CD4-positive, CD25-positive, alpha-beta regulatory T cell (primary cell): ENCODE measurements around the gene CD151. TPM values are rescaled to one million over a fixed set of nuclear protein-coding genes. Genes with fewer than 3 reads are reported as not detected.

Experiments
- ATAC-seq, 2 donors: fragments of 150-1000 bp; cut with Tn5 transposase; one replicate each; pipeline ENCODE4 v1.10.0; 2021; ENCODE audit warnings: low read depth in 2 of 2, moderate number of reproducible peaks in 2 of 2, moderate library complexity in 1 of 2
- DNase-seq, 3 donors: peaks; one replicate each; pipeline versions ENCODE4 v3.0.0 to v3.0.0-alpha.2; 2012 to 2022; ENCODE audit warnings: mixed read lengths in 1 of 3
- H3K27ac ChIP-seq: one replicate; pipeline ENCODE4 v1.7.0; 2013; ENCODE audit warnings: mild to moderate bottlenecking, low read length; ENCODE audit not compliant: insufficient read depth, poor library complexity, severe bottlenecking
- H3K27me3 ChIP-seq: one replicate; pipeline ENCODE4 v1.7.0; 2013; ENCODE audit warnings: low read length; ENCODE audit not compliant: control insufficient read depth, insufficient read depth
- H3K36me3 ChIP-seq: one replicate; pipeline ENCODE4 v1.7.0; 2013; ENCODE audit warnings: mild to moderate bottlenecking, low read length, moderate library complexity; ENCODE audit not compliant: control insufficient read depth, insufficient read depth
- H3K4me1 ChIP-seq: 2 replicates; pipeline ENCODE4 v1.7.0; 2013; ENCODE audit warnings: mild to moderate bottlenecking, low read length; ENCODE audit not compliant: insufficient read depth, control insufficient read depth, poor library complexity, severe bottlenecking
- H3K4me3 ChIP-seq: one replicate; pipeline ENCODE4 v1.7.0; 2013; ENCODE audit warnings: low read depth, mild to moderate bottlenecking, low read length, moderate library complexity
- H3K9me3 ChIP-seq, 2 experiments: 1 replicate in 1 of 2; 2 replicates in 1 of 2; pipeline ENCODE4 v1.7.0; 2013; ENCODE audit warnings: low read length in 2 of 2, mild to moderate bottlenecking in 1 of 2, moderate library complexity in 1 of 2; ENCODE audit not compliant: control insufficient read depth in 2 of 2
- H3K27ac Mint-ChIP-seq, 3 donors: one replicate each; pipeline ENCODE4 v1.8.0; 2020 to 2022; ENCODE audit warnings: mild to moderate bottlenecking in 3 of 3, mixed read lengths in 3 of 3, moderate library complexity in 2 of 3
- H3K27me3 Mint-ChIP-seq: one replicate; pipeline ENCODE4 v1.8.0; 2022; ENCODE audit warnings: mild to moderate bottlenecking, mixed read lengths
- H3K36me3 Mint-ChIP-seq: one replicate; pipeline ENCODE4 v1.8.0; 2020; ENCODE audit warnings: mixed read lengths
- H3K4me1 Mint-ChIP-seq, 4 donors: one replicate each; pipeline ENCODE4 v1.8.0; 2020 to 2022; ENCODE audit warnings: mixed read lengths in 4 of 4, mild to moderate bottlenecking in 1 of 4
- H3K4me3 Mint-ChIP-seq, 4 donors: one replicate each; pipeline ENCODE4 v1.8.0; 2020 to 2022; ENCODE audit warnings: mild to moderate bottlenecking in 4 of 4, mixed read lengths in 4 of 4, moderate library complexity in 3 of 4
- H3K9me3 Mint-ChIP-seq, 7 donors: one replicate each; pipeline ENCODE4 v1.8.0; 2020 to 2022; ENCODE audit warnings: mixed read lengths in 7 of 7, mild to moderate bottlenecking in 3 of 7, moderate library complexity in 2 of 7
- polyA plus RNA-seq, 4 donors: library from polyadenylated mRNA; unstranded; fragments of 300-500 nt; fragmentation: Illumina TruSeq; gene quantifications; one replicate each; pipeline ENCODE4 v1.2.3, GENCODE V29; 2021
- total RNA-seq: library from RNA; stranded (reverse); gene quantifications from one replicate; pipeline ENCODE4 v1.2.3, GENCODE V29; 2022

The CD151 gene
- total and polyA plus RNA-seq, 5 donors from 2014 or later, result 5.5 to 20.7 (median 11.9) TPM

DNA sequence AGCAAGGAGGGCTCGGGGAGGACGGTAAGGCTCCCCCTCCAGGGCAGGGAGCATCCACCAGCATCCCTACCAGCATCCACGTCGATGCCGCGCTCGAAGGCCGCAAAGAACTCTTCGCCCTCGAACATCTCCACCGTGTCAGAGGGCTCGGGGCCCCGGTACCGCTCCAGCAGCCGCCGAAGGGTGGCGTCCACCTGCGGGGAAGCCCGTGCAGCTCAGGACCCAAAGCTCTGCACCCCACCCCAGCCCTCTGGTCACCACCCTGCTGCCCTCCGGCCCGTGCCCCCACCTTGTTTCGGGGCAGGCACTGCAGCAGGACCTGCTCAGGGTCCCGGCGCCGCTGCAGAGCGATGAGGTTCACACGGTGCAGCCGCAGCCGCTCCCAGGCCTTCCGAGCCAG, 32.3 kb upstream of the CD151 start:
- no peaks in the 10 kb centered on the region for H3K27me3 Mint-ChIP-seq
- no peak for DNase-seq
- no peaks in the 10 kb centered on the region for H3K9me3 Mint-ChIP-seq
- H3K4me3 Mint-ChIP-seq, result no peak overlapping the region
- Histone ChIP-seq H3K36me3 (no peaks in the 10 kb centered on the region), H3K27me3 (no peaks in the 10 kb centered on the region), H3K4me1 (peaks cover 54% of the 10 kb centered on the region), H3K9me3 (no peaks in the 10 kb centered on the region), H3K27ac (no peak overlapping the region), H3K4me3 (no peak overlapping the region)
- peaks cover 0 to 28% (median 3%) of the 10 kb centered on the region in 4 donors for H3K4me1 Mint-ChIP-seq
- no peak overlapping the region for H3K27ac Mint-ChIP-seq
- ATAC-seq, result no peak
- H3K36me3 Mint-ChIP-seq, result no peaks in the 10 kb centered on the region

GRCh38 chr11:801097-801780, 31.5 kb upstream of the CD151 start:
- H3K27me3 ChIP-seq, result no peaks in the 10 kb centered on the region
- H3K4me3 Mint-ChIP-seq, result no peak overlapping the region
- H3K36me3 ChIP-seq, result no peaks in the 10 kb centered on the region
- H3K27ac Mint-ChIP-seq, result no peak overlapping the region
- no peaks in the 10 kb centered on the region for H3K36me3 Mint-ChIP-seq
- no peaks in the 10 kb centered on the region for H3K27me3 Mint-ChIP-seq
- peaks cover 50% of the 10 kb centered on the region for H3K4me1 ChIP-seq
- H3K4me3 ChIP-seq, result no peak overlapping the region
- DNase-seq (no peak), ATAC-seq (no peak)
- no peaks in the 10 kb centered on the region for H3K9me3 ChIP-seq
- no peaks in the 10 kb centered on the region for H3K9me3 Mint-ChIP-seq
- no peak overlapping the region for H3K27ac ChIP-seq
- peaks cover 0 to 26% (median 3%) of the 10 kb centered on the region in 4 donors for H3K4me1 Mint-ChIP-seq

DNA sequence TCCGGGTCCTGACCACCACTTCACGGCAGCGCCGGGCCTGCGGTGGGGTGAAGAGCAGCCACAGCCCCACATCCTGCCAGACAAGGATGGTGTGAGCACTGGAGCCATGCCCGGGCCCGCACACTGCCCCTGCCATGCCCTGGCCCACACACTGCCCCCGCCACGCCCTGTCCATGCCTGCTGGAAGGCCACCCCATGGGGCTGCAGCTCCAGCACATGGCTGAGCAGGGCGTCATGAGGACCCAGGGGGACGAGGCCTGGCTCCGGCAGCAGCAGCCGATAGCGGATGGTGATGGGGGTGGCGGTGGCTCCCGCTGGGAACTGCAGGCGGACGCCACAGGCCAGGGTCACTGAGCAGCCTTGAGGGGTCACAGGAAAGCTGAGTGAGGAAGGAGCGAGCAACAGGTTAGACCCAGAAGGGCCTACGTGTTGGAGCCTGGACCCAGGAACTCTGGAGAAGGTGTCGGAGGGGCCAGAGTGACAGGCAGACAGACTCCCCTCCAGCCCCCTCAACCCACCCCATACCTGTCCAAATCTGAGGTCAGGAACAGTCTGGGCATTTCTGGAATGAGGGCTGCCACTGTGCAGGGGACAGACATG, 30.6 kb upstream of the CD151 start:
- DNase-seq (no peak), ATAC-seq (no peak)
- H3K9me3 Mint-ChIP-seq, result no peaks in the 10 kb centered on the region
- Histone ChIP-seq H3K36me3 (no peaks in the 10 kb centered on the region), H3K9me3 (no peaks in the 10 kb centered on the region), H3K4me3 (no peak overlapping the region), H3K27me3 (no peaks in the 10 kb centered on the region), H3K27ac (no peak overlapping the region), H3K4me1 (peaks cover 41% of the 10 kb centered on the region)
- no peak overlapping the region for H3K4me3 Mint-ChIP-seq
- no peak overlapping the region for H3K27ac Mint-ChIP-seq
- no peaks in the 10 kb centered on the region for H3K36me3 Mint-ChIP-seq
- peaks cover 0 to 18% (median 2%) of the 10 kb centered on the region in 4 donors for H3K4me1 Mint-ChIP-seq
- no peaks in the 10 kb centered on the region for H3K27me3 Mint-ChIP-seq

- Mint-ChIP-seq H3K27me3 (no peaks in the 10 kb centered on the region), H3K4me3 (peak overlapping the region in 2 of 4 donors; percentile 26 to 61), H3K36me3 (no peaks in the 10 kb centered on the region), H3K27ac (peak overlapping the region in 1 of 3 donors; percentile 20), H3K9me3 (no peaks in the 10 kb centered on the region), H3K4me1 (peaks cover 0 to 17% (median 3%) of the 10 kb centered on the region in 4 donors)
- Histone ChIP-seq H3K36me3 (no peaks in the 10 kb centered on the region), H3K27me3 (no peaks in the 10 kb centered on the region), H3K27ac (no peak overlapping the region), H3K4me3 (no peak overlapping the region), H3K4me1 (peaks cover 34% of the 10 kb centered on the region), H3K9me3 (no peaks in the 10 kb centered on the region)
- no peak for DNase-seq
- no peak for ATAC-seq
These were observed 29.9 kb upstream of the CD151 start for GRCh38 chr11:802693-803466.

- Mint-ChIP-seq H3K9me3 (no peaks in the 10 kb centered on the region), H3K27me3 (no peaks in the 10 kb centered on the region), H3K4me3 (peak overlapping the region in 2 of 4 donors; percentile 61 to 83), H3K36me3 (no peaks in the 10 kb centered on the region), H3K27ac (no peak overlapping the region), H3K4me1 (peaks cover 0 to 20% (median 4%) of the 10 kb centered on the region in 4 donors)
- Histone ChIP-seq H3K4me3 (no peak overlapping the region), H3K4me1 (peaks cover 34% of the 10 kb centered on the region), H3K36me3 (no peaks in the 10 kb centered on the region), H3K9me3 (no peaks in the 10 kb centered on the region), H3K27me3 (no peaks in the 10 kb centered on the region), H3K27ac (no peak overlapping the region)
- DNase-seq (no peak), ATAC-seq (no peak)
These were observed 29.3 kb upstream of the CD151 start for GRCh38 chr11:803467-803742.

DNA sequence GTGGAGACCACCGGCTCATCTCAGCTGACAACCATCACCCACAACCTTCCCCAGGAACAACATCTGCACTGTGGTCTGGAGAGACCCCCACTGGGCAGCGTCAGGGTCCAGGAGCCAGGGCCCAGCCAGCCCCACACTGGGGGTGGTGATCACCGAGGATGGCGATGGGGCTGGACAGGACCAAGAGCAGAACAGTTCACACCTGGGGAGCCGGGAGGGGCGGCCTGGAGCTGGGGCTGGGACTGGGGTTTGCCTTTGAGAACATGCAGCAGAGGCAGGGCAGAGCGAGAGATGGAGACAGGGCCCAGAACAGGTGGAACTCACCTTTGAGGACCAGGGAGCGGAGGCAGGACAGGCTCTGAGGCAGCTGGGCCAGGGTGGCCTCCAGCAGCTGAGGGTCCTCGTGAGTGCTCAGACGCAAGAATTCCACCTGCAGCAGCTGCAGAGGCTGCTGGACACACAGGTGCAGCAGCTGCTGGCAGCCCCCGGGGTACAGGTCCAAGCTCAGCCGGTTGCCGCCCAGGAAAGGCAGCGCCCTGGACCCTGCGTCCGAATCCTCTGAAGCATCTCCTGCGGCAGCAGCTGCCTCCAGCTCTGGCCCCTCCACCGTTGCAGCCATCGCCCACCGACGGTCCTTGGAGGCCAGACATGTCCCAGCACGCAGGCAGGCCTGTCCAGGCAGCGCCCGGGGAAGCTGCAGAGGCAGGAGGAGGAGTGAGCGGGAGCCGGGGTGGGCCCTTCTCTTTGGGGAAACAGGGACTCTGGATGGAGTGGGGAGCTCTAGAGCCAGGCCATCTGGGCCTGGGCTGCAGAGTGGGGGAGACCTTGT, 28.8 kb upstream of the CD151 start:
- Mint-ChIP-seq H3K4me3 (peak overlapping the region; percentile 83 to 86 (median 86)), H3K27ac (peak overlapping the region; percentile 51 to 72 (median 69)), H3K36me3 (no peaks in the 10 kb centered on the region), H3K27me3 (no peaks in the 10 kb centered on the region), H3K9me3 (no peaks in the 10 kb centered on the region), H3K4me1 (peaks cover 0 to 26% (median 7%) of the 10 kb centered on the region in 4 donors)
- peaks cover 34% of the 10 kb centered on the region for H3K4me1 ChIP-seq
- no peaks in the 10 kb centered on the region for H3K27me3 ChIP-seq
- H3K9me3 ChIP-seq, result no peaks in the 10 kb centered on the region
- no peaks in the 10 kb centered on the region for H3K36me3 ChIP-seq
- no peak for DNase-seq
- H3K27ac ChIP-seq, result peak overlapping the region; percentile 80
- no peak for ATAC-seq
- H3K4me3 ChIP-seq, result peak overlapping the region; percentile 71

DNA sequence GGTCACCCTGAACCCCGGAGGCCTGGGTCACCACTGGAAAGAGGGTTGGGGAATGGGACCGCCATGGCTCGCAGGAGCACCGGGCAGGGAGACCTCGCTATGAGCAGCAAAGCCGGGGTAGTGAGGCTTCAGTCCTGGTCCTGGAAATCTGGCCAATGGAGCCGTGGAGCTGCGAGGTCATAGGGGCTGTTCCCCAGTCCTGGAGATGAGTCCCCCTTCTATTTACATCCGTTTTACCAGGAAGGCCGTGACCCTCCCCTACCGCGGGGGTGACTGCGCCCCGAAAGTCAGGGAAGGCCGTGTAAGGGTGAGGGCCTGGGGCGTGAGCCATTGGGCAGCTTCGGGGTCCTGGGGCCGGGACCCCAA, 28.2 kb upstream of the CD151 start:
- peak overlapping the region; percentile 71 for H3K4me3 ChIP-seq
- H3K27ac Mint-ChIP-seq, result peak overlapping the region; percentile 9 to 72 (median 59)

More for the DNA sequence above, 28.2 kb upstream of the CD151 start:
- ATAC-seq (no peak), DNase-seq (no peak)
- Mint-ChIP-seq H3K36me3 (no peaks in the 10 kb centered on the region), H3K27me3 (peaks cover 2% of the 10 kb centered on the region), H3K9me3 (no peaks in the 10 kb centered on the region), H3K4me3 (peak overlapping the region; percentile 83 to 86 (median 86)), H3K4me1 (peaks cover 0 to 30% (median 9%) of the 10 kb centered on the region in 4 donors)
- peaks cover 35% of the 10 kb centered on the region for H3K4me1 ChIP-seq
- H3K9me3 ChIP-seq, result no peaks in the 10 kb centered on the region
- no peaks in the 10 kb centered on the region for H3K27me3 ChIP-seq
- no peaks in the 10 kb centered on the region for H3K36me3 ChIP-seq
- peak overlapping the region; percentile 80 for H3K27ac ChIP-seq
